ENCODE data around the gene ADAMTS14.

- no peak for TF ChIP-seq SUZ12 (IDR thresholded peaks at IDR 0.05; ENCODE audit: extremely low read depth, insufficient read depth, insufficient read length)
- TF ChIP-seq ZNF274 (IDR thresholded peaks at IDR 0.05; ENCODE audit: low read depth, low read length), result no peak
- no peak for TF ChIP-seq YY1 (IDR thresholded peaks at IDR 0.05; ENCODE audit: insufficient read depth, insufficient read length)
These were observed 11.6 kb upstream of the ADAMTS14 start for GRCh38 chr10:70660722-70661121.

Measured in NT2/D1 (cell line).